HG02798 (cell line): Measurements from ENCODE around the gene USP53.
"Not testable (repeated sequence)": the region's sequence is repeated elsewhere in the genome, so short reads cannot be mapped to it uniquely, and the experiment has no call there.

ENCODE experiments used
- ATAC-seq: cut with Tn5 transposase; IDR thresholded peaks from one replicate; pipeline ENCODE4 v1.9.1; 2021; ENCODE audit warnings: mild to moderate bottlenecking; ENCODE audit not compliant: unreplicated experiment, poor library complexity

USP53 gene

GRCh38 chr4:119266153-119266552 lies 53.6 kb downstream of the USP53 start:
- ATAC-seq = no peak

- ATAC-seq = no peak
These were observed 56.0 kb downstream of the USP53 start for GRCh38 chr4:119268466-119268865.

- ATAC-seq = no peak
These were observed 59.0 kb downstream of the USP53 start for GRCh38 chr4:119271361-119272085.

- ATAC-seq = not testable (repeated sequence)
These were observed 67.0 kb downstream of the USP53 start for GRCh38 chr4:119279541-119279940.

- not testable (repeated sequence) for ATAC-seq
These were observed 67.4 kb downstream of the USP53 start for GRCh38 chr4:119279945-119280344.

- ATAC-seq = no peak
These were observed 68.9 kb downstream of the USP53 start for GRCh38 chr4:119281393-119281792.

- peak; percentile 77 for ATAC-seq
These were observed 72.6 kb downstream of the USP53 start for GRCh38 chr4:119284876-119285780.

GRCh38 chr4:119286377-119287002 lies 74.0 kb downstream of the USP53 start:
- no peak for ATAC-seq

- ATAC-seq = no peak
These were observed 76.8 kb downstream of the USP53 start for GRCh38 chr4:119289313-119289712.

GRCh38 chr4:119290598-119290997 lies 78.1 kb downstream of the USP53 start:
- no peak for ATAC-seq

GRCh38 chr4:119296356-119296755 lies 83.8 kb downstream of the USP53 start:
- no peak for ATAC-seq

GRCh38 chr4:119297795-119298194 lies 85.3 kb downstream of the USP53 start:
- ATAC-seq = no peak

- ATAC-seq = no peak
These were observed 86.8 kb downstream of the USP53 start for GRCh38 chr4:119299260-119299671.

GRCh38 chr4:119299741-119300100 lies 87.2 kb downstream of the USP53 start:
- peak; percentile 71 for ATAC-seq

- ATAC-seq = peak; percentile 96
These were observed 87.8 kb downstream of the USP53 start for GRCh38 chr4:119300101-119300978.

GRCh38 chr4:119302073-119302832 lies 89.7 kb downstream of the USP53 start:
- no peak for ATAC-seq

GRCh38 chr4:119303587-119304305 lies 91.2 kb downstream of the USP53 start:
- ATAC-seq = no peak

- ATAC-seq = no peak
These were observed 91.9 kb downstream of the USP53 start for GRCh38 chr4:119304431-119304830.

- no peak for ATAC-seq
These were observed 95.1 kb downstream of the USP53 start for GRCh38 chr4:119307606-119308005.
